Measurements from ENCODE around the gene RAB21. TPM values are rescaled to one million over a fixed set of nuclear protein-coding genes. Genes with fewer than 3 reads are reported as not detected.
"Not testable (repeated sequence)": the region's sequence is repeated elsewhere in the genome, so short reads cannot be mapped to it uniquely, and the experiment has no call there.

The RAB21 gene
- total RNA-seq, 5 donors from 2014 or later (not counting 1 experiment from before 2014, with no cell fraction given) = 55.3 to 65.2 (median 63.6) TPM

- Histone ChIP-seq H3K27me3 (replicated peaks in 1 of 2; ENCODE audit: control insufficient read depth in 2 of 2, extremely low read depth in 1 of 2, insufficient read depth in 2 of 2, low read length in 1 of 2) (no peaks in the 10 kb centered on the region), H3K27ac (ENCODE audit: low read length) (no peak overlapping the region), H3K36me3 (ENCODE audit: control insufficient read depth in 2 of 2, extremely low read depth in 1 of 2, insufficient read depth in 1 of 2, low read length in 1 of 2) (no peaks in the 10 kb centered on the region), H3K9me3 (no peaks in the 10 kb centered on the region), H3K4me3 (ENCODE audit: control insufficient read depth in 1 of 2, extremely low read depth in 1 of 2, low read length in 1 of 2) (no peak overlapping the region), H3K4me1 (ENCODE audit: control insufficient read depth in 1 of 2, extremely low read depth in 1 of 2, insufficient read depth in 2 of 2, low read length in 2 of 2) (no peaks in the 10 kb centered on the region)
- Mint-ChIP-seq H3K27me3 (no peaks in the 10 kb centered on the region), H3K27ac (peak overlapping the region in 1 of 2 donors; percentile 44), H3K36me3 (no peaks in the 10 kb centered on the region), H3K4me3 (no peak overlapping the region), H3K4me1 (no peaks in the 10 kb centered on the region), H3K9me3 (peaks cover 0 to 4% (median 0%) of the 10 kb centered on the region in 3 donors)
- ChIA-PET CTCF (interaction anchor here in 1 of 2 donors (0.7 kb wide), 1 partner anchor 13 kb away, joined by 15 read pairs; no protein-coding TSS in a partner anchor), POLR2A (interaction anchor here in 1 of 2 donors (0.7 kb wide), 1 partner anchor 32 kb away, joined by 7 read pairs; no protein-coding TSS in a partner anchor)
- WGBS (ENCODE audit: insufficient coverage) = no CpG with 5 or more reads among the region's 1 CpG
- ATAC-seq (replicated peaks in 1 of 4) (no peak), DNase-seq (no peak)
These were observed 42.9 kb downstream of the RAB21 start for GRCh38 chr12:71797531-71797930.

GRCh38 chr12:71799106-71799505, 44.4 kb downstream of the RAB21 start:
- Histone ChIP-seq H3K4me3 (ENCODE audit: control insufficient read depth in 1 of 2, extremely low read depth in 1 of 2, low read length in 1 of 2) (no peak overlapping the region), H3K9me3 (no peaks in the 10 kb centered on the region), H3K4me1 (ENCODE audit: control insufficient read depth in 1 of 2, extremely low read depth in 1 of 2, insufficient read depth in 2 of 2, low read length in 2 of 2) (no peaks in the 10 kb centered on the region), H3K27ac (ENCODE audit: low read length) (no peak overlapping the region), H3K27me3 (replicated peaks in 1 of 2; ENCODE audit: control insufficient read depth in 2 of 2, extremely low read depth in 1 of 2, insufficient read depth in 2 of 2, low read length in 1 of 2) (peaks cover 0 to 2% of the 10 kb centered on the region in 2 experiments), H3K36me3 (ENCODE audit: control insufficient read depth in 2 of 2, extremely low read depth in 1 of 2, insufficient read depth in 1 of 2, low read length in 1 of 2) (no peaks in the 10 kb centered on the region)
- no peak for ATAC-seq (replicated peaks in 1 of 4)
- no peaks in the 10 kb centered on the region for H3K36me3 Mint-ChIP-seq
- peaks cover 0 to 4% (median 0%) of the 10 kb centered on the region in 3 donors for H3K9me3 Mint-ChIP-seq
- H3K4me3 Mint-ChIP-seq = no peak overlapping the region
- H3K4me1 Mint-ChIP-seq = no peaks in the 10 kb centered on the region
- ChIA-PET CTCF (no interaction called here), POLR2A (interaction anchor here in 1 of 2 donors (0.6 kb wide), 1 partner anchor 1533 kb away, joined by 3 read pairs; no protein-coding TSS in a partner anchor)
- H3K27me3 Mint-ChIP-seq = peaks cover 0 to 3% of the 10 kb centered on the region in 2 donors
- no peak overlapping the region for H3K27ac Mint-ChIP-seq
- no peak for DNase-seq

- H3K27ac ChIP-seq (ENCODE audit: low read length) = no peak overlapping the region
- ChIA-PET CTCF (no interaction called here), POLR2A (interaction anchor here in 1 of 2 donors (0.6 kb wide), 1 partner anchor 42 kb away, joined by 3 read pairs; no protein-coding TSS in a partner anchor)
- DNase-seq = no peak
- H3K9me3 ChIP-seq = no peaks in the 10 kb centered on the region
- no peaks in the 10 kb centered on the region for H3K4me1 ChIP-seq (ENCODE audit: control insufficient read depth in 1 of 2, extremely low read depth in 1 of 2, insufficient read depth in 2 of 2, low read length in 2 of 2)
- ATAC-seq (replicated peaks in 1 of 4) = no peak
- Mint-ChIP-seq H3K9me3 (peaks cover 0 to 4% (median 0%) of the 10 kb centered on the region in 3 donors), H3K36me3 (no peaks in the 10 kb centered on the region), H3K4me1 (no peaks in the 10 kb centered on the region), H3K27me3 (peaks cover 0 to 3% of the 10 kb centered on the region in 2 donors), H3K27ac (no peak overlapping the region), H3K4me3 (no peak overlapping the region)
- no peaks in the 10 kb centered on the region for H3K36me3 ChIP-seq (ENCODE audit: control insufficient read depth in 2 of 2, extremely low read depth in 1 of 2, insufficient read depth in 1 of 2, low read length in 1 of 2)
- no peak overlapping the region for H3K4me3 ChIP-seq (ENCODE audit: control insufficient read depth in 1 of 2, extremely low read depth in 1 of 2, low read length in 1 of 2)
- no CpG with 5 or more reads among the region's 3 CpGs for WGBS (ENCODE audit: insufficient coverage)
- peaks cover 0 to 7% of the 10 kb centered on the region in 2 experiments for H3K27me3 ChIP-seq (replicated peaks in 1 of 2; ENCODE audit: control insufficient read depth in 2 of 2, extremely low read depth in 1 of 2, insufficient read depth in 2 of 2, low read length in 1 of 2)
These were observed 45.5 kb downstream of the RAB21 start for GRCh38 chr12:71800177-71800576.

- H3K27me3 Mint-ChIP-seq = peaks cover 7 to 17% of the 10 kb centered on the region in 2 donors
These were observed 49.8 kb downstream of the RAB21 start for GRCh38 chr12:71804505-71804904.

GRCh38 chr12:71810921-71811320, 56.3 kb downstream of the RAB21 start:
- WGBS (ENCODE audit: insufficient coverage) = no CpG with 5 or more reads among the region's 3 CpGs
- no peak overlapping the region for H3K27ac Mint-ChIP-seq

More at GRCh38 chr12:71804505-71804904, 49.8 kb downstream of the RAB21 start:
- Histone ChIP-seq H3K27me3 (replicated peaks in 1 of 2; ENCODE audit: control insufficient read depth in 2 of 2, extremely low read depth in 1 of 2, insufficient read depth in 2 of 2, low read length in 1 of 2) (peaks cover 0 to 7% of the 10 kb centered on the region in 2 experiments), H3K4me1 (ENCODE audit: control insufficient read depth in 1 of 2, extremely low read depth in 1 of 2, insufficient read depth in 2 of 2, low read length in 2 of 2) (no peaks in the 10 kb centered on the region), H3K27ac (ENCODE audit: low read length) (no peak overlapping the region), H3K9me3 (no peaks in the 10 kb centered on the region), H3K4me3 (ENCODE audit: control insufficient read depth in 1 of 2, extremely low read depth in 1 of 2, low read length in 1 of 2) (no peak overlapping the region), H3K36me3 (ENCODE audit: control insufficient read depth in 2 of 2, extremely low read depth in 1 of 2, insufficient read depth in 1 of 2, low read length in 1 of 2) (no peaks in the 10 kb centered on the region)
- ChIA-PET CTCF (no interaction called here), POLR2A (no interaction called here)
- H3K4me3 Mint-ChIP-seq = no peak overlapping the region
- no peak for ATAC-seq (replicated peaks in 1 of 4)
- no peak overlapping the region for H3K27ac Mint-ChIP-seq
- 69% methylated on average over 5 of the region's 6 CpGs for WGBS (ENCODE audit: insufficient coverage)
- no peaks in the 10 kb centered on the region for H3K4me1 Mint-ChIP-seq
- DNase-seq = no peak
- peaks cover 0 to 4% (median 0%) of the 10 kb centered on the region in 3 donors for H3K9me3 Mint-ChIP-seq
- H3K36me3 Mint-ChIP-seq = no peaks in the 10 kb centered on the region

GRCh38 chr12:71815242-71815641, 60.6 kb downstream of the RAB21 start:
- H3K27me3 Mint-ChIP-seq; H3K9me3 ChIP-seq; CTCF ChIA-PET; POLR2A ChIA-PET; H3K4me3 ChIP-seq (ENCODE audit: control insufficient read depth in 1 of 2, extremely low read depth in 1 of 2, low read length in 1 of 2); H3K36me3 Mint-ChIP-seq; H3K4me1 Mint-ChIP-seq; H3K4me3 Mint-ChIP-seq; DNase-seq; H3K4me1 ChIP-seq (ENCODE audit: control insufficient read depth in 1 of 2, extremely low read depth in 1 of 2, insufficient read depth in 2 of 2, low read length in 2 of 2); H3K27ac ChIP-seq (ENCODE audit: low read length); ATAC-seq (replicated peaks in 1 of 4); H3K27me3 ChIP-seq (replicated peaks in 1 of 2; ENCODE audit: control insufficient read depth in 2 of 2, extremely low read depth in 1 of 2, insufficient read depth in 2 of 2, low read length in 1 of 2); H3K9me3 Mint-ChIP-seq; H3K27ac Mint-ChIP-seq; H3K36me3 ChIP-seq (ENCODE audit: control insufficient read depth in 2 of 2, extremely low read depth in 1 of 2, insufficient read depth in 1 of 2, low read length in 1 of 2): not testable (repeated sequence)
- no CpG with 5 or more reads among the region's 6 CpGs for WGBS (ENCODE audit: insufficient coverage)

More at GRCh38 chr12:71810921-71811320, 56.3 kb downstream of the RAB21 start:
- H3K36me3 Mint-ChIP-seq = no peaks in the 10 kb centered on the region
- Histone ChIP-seq H3K4me1 (ENCODE audit: control insufficient read depth in 1 of 2, extremely low read depth in 1 of 2, insufficient read depth in 2 of 2, low read length in 2 of 2) (no peaks in the 10 kb centered on the region), H3K9me3 (no peaks in the 10 kb centered on the region), H3K36me3 (ENCODE audit: control insufficient read depth in 2 of 2, extremely low read depth in 1 of 2, insufficient read depth in 1 of 2, low read length in 1 of 2) (no peaks in the 10 kb centered on the region), H3K27ac (ENCODE audit: low read length) (no peak overlapping the region), H3K27me3 (replicated peaks in 1 of 2; ENCODE audit: control insufficient read depth in 2 of 2, extremely low read depth in 1 of 2, insufficient read depth in 2 of 2, low read length in 1 of 2) (peaks cover 0 to 3% of the 10 kb centered on the region in 2 experiments), H3K4me3 (ENCODE audit: control insufficient read depth in 1 of 2, extremely low read depth in 1 of 2, low read length in 1 of 2) (no peak overlapping the region)
- no peak for ATAC-seq (replicated peaks in 1 of 4)
- ChIA-PET CTCF (no interaction called here), POLR2A (interaction anchor here in 1 of 2 donors (0.7 kb wide), 1 partner anchor 18 kb away, joined by 3 read pairs; no protein-coding TSS in a partner anchor)
- DNase-seq = no peak
- no peaks in the 10 kb centered on the region for H3K4me1 Mint-ChIP-seq
- H3K27me3 Mint-ChIP-seq = peaks cover 13 to 19% of the 10 kb centered on the region in 2 donors
- H3K4me3 Mint-ChIP-seq = no peak overlapping the region
- no peaks in the 10 kb centered on the region for H3K9me3 Mint-ChIP-seq
